Activated effector memory CD4-positive, alpha-beta T cell treated with anti-CD3 and anti-CD28 coated beads, Interleukin-2, amount 50 U/mL, for 16 hours (primary cell): ENCODE results near the gene HJV.

Source experiments
- DNase-seq: peaks from one replicate; pipeline ENCODE4 v3.0.0-alpha.2; 2020

HJV gene

DNA sequence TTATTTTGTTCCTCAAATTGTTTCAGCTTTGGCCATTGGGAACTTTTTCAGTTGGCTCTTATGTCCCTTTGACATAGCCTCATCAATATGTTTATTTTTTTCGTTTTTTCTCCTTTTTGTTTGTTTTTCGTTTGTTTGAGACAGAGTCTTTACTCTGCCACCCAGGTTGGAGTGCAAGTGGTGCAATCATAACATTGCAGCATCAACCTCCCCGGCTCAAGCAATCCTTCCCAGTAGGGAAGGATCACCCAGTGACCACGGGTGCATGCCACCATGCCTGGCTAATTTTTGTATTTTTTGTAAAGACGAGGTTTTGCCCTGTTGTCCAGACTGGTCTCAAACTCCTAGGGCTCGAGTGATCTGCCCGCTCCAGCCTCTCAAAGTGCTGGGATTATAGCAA lies 49.0 kb downstream of the HJV start:
- DNase-seq, result no peak
